Gastrocnemius medialis (tissue), 4 donors: Measurements from ENCODE around the gene MAPK13.

Experiments
- CTCF ChIP-seq, 5 experiments: fragments of 450-650 bp in 3 of 5; fragments of 200-600 bp in 2 of 5; sonication (generic) in 2 of 5; IDR thresholded peaks in 4 of 5; conservative IDR thresholded peaks in 1 of 5; 1 replicate in 4 of 5; 2 replicates in 1 of 5; pipeline ENCODE4 v1.5.1; 2016 to 2019; ENCODE audit warnings: antibody characterized with exemption in 5 of 5, mild to moderate bottlenecking in 3 of 5, moderate library complexity in 3 of 5
- POLR2A ChIP-seq, 2 donors: fragments of 450-650 bp; IDR thresholded peaks; one replicate each; pipeline ENCODE4 v1.6.1; 2017; ENCODE audit warnings: antibody characterized with exemption in 2 of 2, mild to moderate bottlenecking in 2 of 2, moderate library complexity in 2 of 2

- no peak for TF ChIP-seq POLR2A (IDR thresholded peaks at IDR 0.05)
- TF ChIP-seq CTCF (IDR thresholded peaks at IDR 0.05 in 4 of 5, conservative IDR thresholded peaks at IDR 0.05 in 1 of 5) = no peak
Measured at GRCh38 chr6:36142971-36143838, 12.9 kb downstream of the MAPK13 start.
